ENCODE results near the gene RBFOX1. TPM values are rescaled to one million over a fixed set of nuclear protein-coding genes. Genes with fewer than 3 reads are reported as not detected.

The RBFOX1 gene
- total and polyA plus RNA-seq, 10 of the 15 experiments (the other 5 are each of a cell fraction or from before 2014, with no cell fraction given): 0.87 TPM; not detected in 9

GRCh38 chr16:7422036-7422888 is 89.6 kb downstream of the RBFOX1 start (continued):
- TF ChIP-seq SUPT20H (IDR thresholded peaks at IDR 0.05; ENCODE audit: borderline replicate concordance, control insufficient read depth, low read depth, low read length): no peak
- TF ChIP-seq NBN (IDR thresholded peaks at IDR 0.05): no peak
- no peak for TF ChIP-seq POLR2AphosphoS2 (IDR thresholded peaks at IDR 0.05; ENCODE audit: low read depth, low read length)
- TF ChIP-seq, protein P1, sequence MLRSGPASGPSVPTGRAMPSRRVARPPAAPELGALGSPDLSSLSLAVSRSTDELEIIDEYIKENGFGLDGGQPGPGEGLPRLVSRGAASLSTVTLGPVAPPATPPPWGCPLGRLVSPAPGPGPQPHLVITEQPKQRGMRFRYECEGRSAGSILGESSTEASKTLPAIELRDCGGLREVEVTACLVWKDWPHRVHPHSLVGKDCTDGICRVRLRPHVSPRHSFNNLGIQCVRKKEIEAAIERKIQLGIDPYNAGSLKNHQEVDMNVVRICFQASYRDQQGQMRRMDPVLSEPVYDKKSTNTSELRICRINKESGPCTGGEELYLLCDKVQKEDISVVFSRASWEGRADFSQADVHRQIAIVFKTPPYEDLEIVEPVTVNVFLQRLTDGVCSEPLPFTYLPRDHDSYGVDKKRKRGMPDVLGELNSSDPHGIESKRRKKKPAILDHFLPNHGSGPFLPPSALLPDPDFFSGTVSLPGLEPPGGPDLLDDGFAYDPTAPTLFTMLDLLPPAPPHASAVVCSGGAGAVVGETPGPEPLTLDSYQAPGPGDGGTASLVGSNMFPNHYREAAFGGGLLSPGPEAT (IDR thresholded peaks at IDR 0.05; ENCODE audit: low read depth): no peak

DNA sequence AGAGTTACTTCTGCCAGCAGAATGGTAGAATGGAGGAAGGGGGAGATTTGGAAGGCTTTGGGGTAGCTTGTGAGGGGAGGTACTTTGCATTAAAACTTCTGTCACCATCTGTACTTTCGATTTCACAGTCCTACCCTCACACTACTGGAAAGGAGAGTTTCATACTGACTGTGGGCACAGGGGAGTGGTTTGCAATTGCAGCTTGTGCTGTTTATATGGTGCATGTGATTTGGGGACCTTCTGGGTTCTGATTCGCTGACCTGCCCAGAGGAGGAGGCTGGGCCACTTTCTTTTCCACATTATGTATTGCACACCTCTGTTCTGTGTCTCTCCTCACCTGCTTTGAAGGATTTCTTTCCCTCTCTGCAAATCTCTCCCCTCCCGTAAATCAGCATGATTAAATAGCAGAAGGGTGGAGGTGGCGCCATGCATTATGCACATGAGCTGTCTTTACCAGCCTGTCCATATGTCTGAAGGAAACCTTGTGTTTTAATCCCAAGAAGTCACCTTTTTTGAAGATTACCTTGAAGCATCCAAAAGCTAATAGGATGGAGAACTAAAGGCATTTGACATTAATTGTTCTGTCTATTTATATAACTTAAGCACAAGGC is 90.9 kb downstream of the RBFOX1 start:
- Histone ChIP-seq H3K4me1 (ENCODE audit: control insufficient read depth, insufficient read depth, low read length) (no peaks in the 10 kb centered on the region), H3K4me2 (ENCODE audit: control insufficient read depth, insufficient read depth) (no peak overlapping the region), H2AFZ (ENCODE audit: control insufficient read depth, low read depth, low read length) (no peak overlapping the region), H3K27me3 (replicated peaks in 1 of 2; ENCODE audit: control insufficient read depth in 2 of 2, insufficient read depth in 2 of 2, low read length in 1 of 2) (no peaks in the 10 kb centered on the region), H3K79me2 (ENCODE audit: control insufficient read depth, insufficient read depth, low read length) (no peaks in the 10 kb centered on the region), H3K9ac (ENCODE audit: control insufficient read depth, insufficient read depth, low read length) (no peak overlapping the region), H4K20me1 (ENCODE audit: control insufficient read depth, insufficient read depth) (no peaks in the 10 kb centered on the region), H3K4me3 (no peak overlapping the region), H3K9me3 (replicated peaks; ENCODE audit: control insufficient read depth, insufficient read depth, low read length) (no peaks in the 10 kb centered on the region), H3K36me3 (ENCODE audit: control insufficient read depth in 2 of 2, insufficient read depth in 2 of 2, low read length in 1 of 2) (no peaks in the 10 kb centered on the region), H3K27ac (ENCODE audit: control insufficient read depth, insufficient read depth) (no peak overlapping the region)
- RAD21 ChIA-PET (ENCODE audit: unreplicated experiment): no interaction called here
- DNase-seq (ENCODE audit: low read depth, low spot score) (no peak), ATAC-seq (no peak), FAIRE-seq (no peak)
- 21% methylated on average over 4 of the region's 4 CpGs for WGBS (ENCODE audit: insufficient coverage, insufficient replicate concordance, low lambda C conversion rate, missing lambda C conversion rate)
- intact Hi-C loops (cut with micrococcal nuclease; ENCODE audit: unreplicated experiment) (no loop called here), in situ Hi-C loops (cut with MboI) (no loop called here)
- BruUV-seq (replicated peaks): no TSS peak
- POLR2A ChIA-PET: no interaction called here
- SMC1A ChIA-PET (ENCODE audit: uncharacterized antibody, unreplicated experiment): no interaction called here
- CTCF ChIA-PET: no interaction called here
- TF ChIP-seq EP300 (IDR thresholded peaks at IDR 0.05; ENCODE audit: borderline replicate concordance in 1 of 2, control insufficient read depth in 1 of 2, low read depth in 2 of 2, low read length in 2 of 2) (no peak), TCF7 (IDR thresholded peaks at IDR 0.05; ENCODE audit: borderline replicate concordance) (no peak), BMI1 (IDR thresholded peaks at IDR 0.05; ENCODE audit: borderline replicate concordance) (no peak), IRF4 (IDR thresholded peaks at IDR 0.05; ENCODE audit: low read depth, low read length) (no peak), CHD4 (IDR thresholded peaks at IDR 0.05) (no peak), MAX (IDR thresholded peaks at IDR 0.05; ENCODE audit: low read depth, low read length) (no peak), E4F1 (IDR thresholded peaks at IDR 0.05; ENCODE audit: borderline replicate concordance, partially characterized antibody) (no peak), CBFB (IDR thresholded peaks at IDR 0.05; ENCODE audit: low read depth) (no peak), WRNIP1 (IDR thresholded peaks at IDR 0.05; ENCODE audit: borderline replicate concordance, low read depth, low read length) (no peak)
- TF ChIP-seq, protein P2, sequence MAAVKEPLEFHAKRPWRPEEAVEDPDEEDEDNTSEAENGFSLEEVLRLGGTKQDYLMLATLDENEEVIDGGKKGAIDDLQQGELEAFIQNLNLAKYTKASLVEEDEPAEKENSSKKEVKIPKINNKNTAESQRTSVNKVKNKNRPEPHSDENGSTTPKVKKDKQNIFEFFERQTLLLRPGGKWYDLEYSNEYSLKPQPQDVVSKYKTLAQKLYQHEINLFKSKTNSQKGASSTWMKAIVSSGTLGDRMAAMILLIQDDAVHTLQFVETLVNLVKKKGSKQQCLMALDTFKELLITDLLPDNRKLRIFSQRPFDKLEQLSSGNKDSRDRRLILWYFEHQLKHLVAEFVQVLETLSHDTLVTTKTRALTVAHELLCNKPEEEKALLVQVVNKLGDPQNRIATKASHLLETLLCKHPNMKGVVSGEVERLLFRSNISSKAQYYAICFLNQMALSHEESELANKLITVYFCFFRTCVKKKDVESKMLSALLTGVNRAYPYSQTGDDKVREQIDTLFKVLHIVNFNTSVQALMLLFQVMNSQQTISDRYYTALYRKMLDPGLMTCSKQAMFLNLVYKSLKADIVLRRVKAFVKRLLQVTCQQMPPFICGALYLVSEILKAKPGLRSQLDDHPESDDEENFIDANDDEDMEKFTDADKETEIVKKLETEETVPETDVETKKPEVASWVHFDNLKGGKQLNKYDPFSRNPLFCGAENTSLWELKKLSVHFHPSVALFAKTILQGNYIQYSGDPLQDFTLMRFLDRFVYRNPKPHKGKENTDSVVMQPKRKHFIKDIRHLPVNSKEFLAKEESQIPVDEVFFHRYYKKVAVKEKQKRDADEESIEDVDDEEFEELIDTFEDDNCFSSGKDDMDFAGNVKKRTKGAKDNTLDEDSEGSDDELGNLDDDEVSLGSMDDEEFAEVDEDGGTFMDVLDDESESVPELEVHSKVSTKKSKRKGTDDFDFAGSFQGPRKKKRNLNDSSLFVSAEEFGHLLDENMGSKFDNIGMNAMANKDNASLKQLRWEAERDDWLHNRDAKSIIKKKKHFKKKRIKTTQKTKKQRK (IDR thresholded peaks at IDR 0.05; ENCODE audit: low read depth, low read length): no peak

All from GM12878 (cell line).